Neural crest cell (in vitro differentiated cells): ENCODE data around the gene SIRPG. TPM values are rescaled to one million over a fixed set of nuclear protein-coding genes. Genes with fewer than 3 reads are reported as not detected.

Source experiments
- DNase-seq: peaks from one replicate; pipeline ENCODE4 v3.0.0; 2021; ENCODE audit warnings: low read depth, mixed read lengths, low spot score
- H3K27ac Mint-ChIP-seq: one replicate; pipeline ENCODE4 v1.8.0; 2021; ENCODE audit warnings: mild to moderate bottlenecking, mixed read lengths; ENCODE audit not compliant: unreplicated experiment
- H3K27me3 Mint-ChIP-seq: 2 replicates; pipeline ENCODE4 v1.8.0; 2021; ENCODE audit warnings: low read depth, mild to moderate bottlenecking, mixed read lengths
- H3K36me3 Mint-ChIP-seq: 2 replicates; pipeline ENCODE4 v1.8.0; 2021; ENCODE audit warnings: low read depth, mild to moderate bottlenecking, mixed read lengths
- H3K4me1 Mint-ChIP-seq: 2 replicates; pipeline ENCODE4 v1.8.0; 2021; ENCODE audit warnings: mixed read lengths
- H3K4me3 Mint-ChIP-seq: one replicate; pipeline ENCODE4 v1.8.0; 2021; ENCODE audit warnings: mild to moderate bottlenecking, mixed read lengths
- H3K9me3 Mint-ChIP-seq: 2 replicates; pipeline ENCODE4 v1.8.0; 2021; ENCODE audit warnings: mixed read lengths
- total RNA-seq: library from RNA; stranded (reverse); gene quantifications from 2 replicates; pipeline ENCODE4 v1.2.1, GENCODE V29; 2021
- TF ChIP-seq, protein P1 (sequence below): fragments of 200-600 bp; sonication (generic); conservative IDR thresholded peaks from 2 replicates; pipeline ENCODE4 v1.5.0; 2021; ENCODE audit warnings: antibody characterized with exemption, mild to moderate bottlenecking

The SIRPG gene
- total RNA-seq, 1 donor from 2014 or later = not detected

DNA sequence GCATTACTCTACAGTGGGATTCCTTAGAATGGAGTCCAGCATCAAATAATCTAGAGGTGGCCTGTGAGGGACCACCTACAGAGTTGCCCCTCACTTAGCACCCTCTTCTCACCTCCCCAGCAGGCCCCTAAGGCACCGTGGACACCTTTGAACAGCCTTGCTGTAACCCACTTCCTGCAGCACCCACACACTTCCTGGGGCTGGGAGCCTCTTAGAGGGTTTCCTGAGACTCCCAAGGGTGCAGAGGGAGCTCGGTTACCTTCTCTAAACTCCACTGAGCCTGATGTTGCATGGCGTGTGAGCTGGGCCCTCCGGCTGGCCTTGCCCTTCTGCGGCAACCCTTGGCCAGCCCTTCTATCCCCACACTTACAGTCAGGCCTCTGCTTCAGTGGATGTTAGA lies 7.3 kb upstream of the SIRPG start:
- Mint-ChIP-seq H3K27ac (no peak overlapping the region), H3K36me3 (no peaks in the 10 kb centered on the region), H3K4me1 (no peaks in the 10 kb centered on the region), H3K9me3 (no peaks in the 10 kb centered on the region), H3K27me3 (peaks cover 9% of the 10 kb centered on the region), H3K4me3 (no peak overlapping the region)
- TF ChIP-seq, protein P1, sequence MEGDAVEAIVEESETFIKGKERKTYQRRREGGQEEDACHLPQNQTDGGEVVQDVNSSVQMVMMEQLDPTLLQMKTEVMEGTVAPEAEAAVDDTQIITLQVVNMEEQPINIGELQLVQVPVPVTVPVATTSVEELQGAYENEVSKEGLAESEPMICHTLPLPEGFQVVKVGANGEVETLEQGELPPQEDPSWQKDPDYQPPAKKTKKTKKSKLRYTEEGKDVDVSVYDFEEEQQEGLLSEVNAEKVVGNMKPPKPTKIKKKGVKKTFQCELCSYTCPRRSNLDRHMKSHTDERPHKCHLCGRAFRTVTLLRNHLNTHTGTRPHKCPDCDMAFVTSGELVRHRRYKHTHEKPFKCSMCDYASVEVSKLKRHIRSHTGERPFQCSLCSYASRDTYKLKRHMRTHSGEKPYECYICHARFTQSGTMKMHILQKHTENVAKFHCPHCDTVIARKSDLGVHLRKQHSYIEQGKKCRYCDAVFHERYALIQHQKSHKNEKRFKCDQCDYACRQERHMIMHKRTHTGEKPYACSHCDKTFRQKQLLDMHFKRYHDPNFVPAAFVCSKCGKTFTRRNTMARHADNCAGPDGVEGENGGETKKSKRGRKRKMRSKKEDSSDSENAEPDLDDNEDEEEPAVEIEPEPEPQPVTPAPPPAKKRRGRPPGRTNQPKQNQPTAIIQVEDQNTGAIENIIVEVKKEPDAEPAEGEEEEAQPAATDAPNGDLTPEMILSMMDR = no peak
- no peak for DNase-seq

DNA sequence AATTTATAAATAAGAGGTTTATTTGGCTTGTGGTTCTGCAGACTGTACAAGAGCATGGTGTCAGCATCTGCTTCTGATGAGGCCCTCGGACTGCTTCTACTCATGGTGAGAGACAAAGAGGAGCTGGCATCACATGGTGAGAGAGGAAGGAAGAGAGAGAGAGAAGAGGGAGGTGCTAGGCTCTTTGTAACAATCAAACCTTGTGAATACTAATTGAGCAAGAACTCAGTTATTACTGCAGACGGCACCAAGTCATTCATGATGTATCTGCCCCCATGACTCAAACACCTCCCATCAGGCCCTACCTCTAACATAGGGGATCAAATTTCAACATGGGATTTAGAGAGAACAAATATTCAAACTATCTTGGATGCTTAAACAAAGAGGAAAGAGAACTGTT lies 6.3 kb upstream of the SIRPG start:
- Mint-ChIP-seq H3K27me3 (peaks cover 18% of the 10 kb centered on the region), H3K27ac (no peak overlapping the region), H3K4me1 (no peaks in the 10 kb centered on the region), H3K9me3 (no peaks in the 10 kb centered on the region), H3K4me3 (no peak overlapping the region), H3K36me3 (no peaks in the 10 kb centered on the region)
- TF ChIP-seq, protein P1 = no peak
- no peak for DNase-seq

DNA sequence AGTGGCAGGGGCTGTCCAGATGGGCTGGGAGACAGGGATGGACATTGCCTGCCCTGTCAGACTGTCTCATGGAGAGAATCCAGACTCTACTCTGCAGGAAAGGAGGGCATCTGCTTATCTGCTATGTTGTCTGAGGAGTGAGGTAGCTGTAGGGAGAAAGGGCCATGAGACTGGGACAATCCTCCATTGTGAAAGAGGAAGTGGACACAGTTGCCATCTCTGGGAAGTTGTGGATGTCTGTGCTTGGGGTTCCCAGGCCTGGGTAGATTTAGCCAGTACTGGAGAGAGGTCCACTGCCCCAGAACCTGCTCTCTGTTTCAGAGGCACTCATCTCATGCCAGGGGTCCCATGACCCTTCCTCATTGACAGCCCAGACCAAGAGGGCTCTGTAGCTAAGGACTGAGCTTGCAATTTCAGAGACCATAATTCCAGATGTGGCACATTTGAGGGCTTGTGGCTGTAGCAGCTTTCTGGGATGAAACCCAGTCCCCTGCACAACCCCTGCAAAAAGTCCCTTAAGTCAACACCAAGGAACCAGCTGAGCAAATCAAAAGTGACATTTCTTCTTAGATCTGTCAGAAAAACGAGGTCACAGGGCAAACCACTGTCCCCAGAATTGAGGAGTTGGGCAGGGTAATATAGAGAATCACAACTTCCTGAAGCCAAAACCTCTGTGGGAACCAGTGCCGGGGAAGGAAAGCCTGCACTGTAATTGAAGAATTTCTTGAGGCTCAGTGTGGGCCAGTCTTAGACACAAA lies 4.1 kb upstream of the SIRPG start:
- Mint-ChIP-seq H3K36me3 (no peaks in the 10 kb centered on the region), H3K4me3 (no peak overlapping the region), H3K4me1 (no peaks in the 10 kb centered on the region), H3K27ac (no peak overlapping the region), H3K9me3 (no peaks in the 10 kb centered on the region), H3K27me3 (peaks cover 25% of the 10 kb centered on the region)
- no peak for DNase-seq
- TF ChIP-seq, protein P1 = no peak

DNA sequence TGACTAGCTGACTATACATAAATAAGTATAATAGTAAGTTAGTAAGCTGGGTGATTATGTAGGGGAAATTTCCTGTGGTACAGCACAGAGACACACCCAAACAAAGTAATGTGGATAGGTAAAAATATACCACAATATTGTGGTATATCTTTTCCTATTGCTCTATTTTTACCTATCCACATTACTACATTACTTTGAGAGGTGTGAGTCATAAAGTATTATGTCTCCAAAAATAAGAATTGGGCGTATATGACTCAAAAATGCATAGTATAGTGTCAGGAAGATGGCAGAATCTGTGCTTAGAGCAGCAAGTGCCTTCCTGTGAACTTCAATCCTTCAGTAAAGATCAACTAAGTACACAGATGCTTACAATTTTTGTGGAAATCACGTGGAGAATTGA lies 2.7 kb upstream of the SIRPG start:
- Mint-ChIP-seq H3K36me3 (no peaks in the 10 kb centered on the region), H3K4me3 (no peak overlapping the region), H3K4me1 (no peaks in the 10 kb centered on the region), H3K27me3 (peaks cover 25% of the 10 kb centered on the region), H3K9me3 (no peaks in the 10 kb centered on the region), H3K27ac (no peak overlapping the region)
- TF ChIP-seq, protein P1 = no peak
- no peak for DNase-seq

DNA sequence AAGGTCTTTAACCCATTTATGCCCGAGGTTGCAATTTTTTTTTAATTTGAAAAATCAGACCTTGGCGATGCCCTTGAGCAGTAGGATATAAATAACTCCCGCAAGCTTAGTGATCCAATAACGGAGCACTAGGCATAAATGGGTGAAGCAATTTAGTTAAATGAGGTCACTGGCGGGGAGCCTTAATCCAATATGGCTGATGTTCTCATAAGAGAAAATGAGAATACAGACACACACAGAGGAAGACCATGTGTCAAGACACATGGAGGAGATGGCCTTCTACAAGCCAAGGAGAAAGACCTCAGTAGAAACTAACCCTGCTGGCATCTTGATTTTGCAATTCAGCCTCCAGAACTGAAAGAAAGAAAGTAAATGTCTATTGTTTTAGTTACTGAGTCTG lies 735 bp downstream of the SIRPG start:
- H3K27me3 Mint-ChIP-seq = peaks cover 32% of the 10 kb centered on the region
- no peak overlapping the region for H3K27ac Mint-ChIP-seq
- H3K36me3 Mint-ChIP-seq = no peaks in the 10 kb centered on the region
- TF ChIP-seq, protein P1 = no peak
- no peak for DNase-seq
- no peaks in the 10 kb centered on the region for H3K4me1 Mint-ChIP-seq
- H3K4me3 Mint-ChIP-seq = no peak overlapping the region
- no peaks in the 10 kb centered on the region for H3K9me3 Mint-ChIP-seq
